SK-N-SH (cell line): Measurements from ENCODE around the gene LHFPL5.

ENCODE experiments used
- CTCF ChIP-seq: fragments of 200-600 bp; sonication (generic); IDR thresholded peaks from 2 replicates; pipeline ENCODE4 v1.6.1; 2017; ENCODE audit warnings: antibody characterized with exemption, mild to moderate bottlenecking, moderate library complexity
- EP300 ChIP-seq, 2 experiments: IDR thresholded peaks; 2 replicates each; pipeline versions ENCODE4 v1.4.0 to v1.6.1; 2012; ENCODE audit warnings: borderline replicate concordance in 1 of 2, low read depth in 1 of 2, low read length in 1 of 2
- FOXM1 ChIP-seq: IDR thresholded peaks from 2 replicates; pipeline ENCODE4 v1.4.0; 2012; ENCODE audit warnings: low read depth, mild to moderate bottlenecking
- GATA2 ChIP-seq: sonication (generic); formaldehyde crosslinking; IDR thresholded peaks from 2 replicates; pipeline ENCODE4 v1.5.0; 2020; ENCODE audit warnings: mild to moderate bottlenecking, missing genetic modification reagents
- JUND ChIP-seq: IDR thresholded peaks from 2 replicates; pipeline ENCODE4 v1.4.0; 2012
- MAX ChIP-seq: IDR thresholded peaks from 2 replicates; pipeline ENCODE4 v1.4.0; 2012; ENCODE audit warnings: low read depth
- POLR2AphosphoS5 ChIP-seq: IDR thresholded peaks from 2 replicates; pipeline ENCODE4 v1.6.1; 2012; ENCODE audit warnings: low read depth, low read length
- RAD21 ChIP-seq: IDR thresholded peaks from 2 replicates; pipeline ENCODE4 v1.6.1; 2012; ENCODE audit warnings: mild to moderate bottlenecking, low read length
- RXRA ChIP-seq: IDR thresholded peaks from 2 replicates; pipeline ENCODE4 v1.4.0; 2012; ENCODE audit warnings: low read depth, mild to moderate bottlenecking, borderline replicate concordance
- TAF1 ChIP-seq: IDR thresholded peaks from 2 replicates; pipeline ENCODE4 v1.6.1; 2012; ENCODE audit warnings: low read depth, mild to moderate bottlenecking, low read length, moderate library complexity, borderline replicate concordance
- TF ChIP-seq, protein P1 (sequence below): IDR thresholded peaks from 2 replicates; pipeline ENCODE4 v1.6.1; 2012; ENCODE audit warnings: mild to moderate bottlenecking, low read depth, low read length, moderate library complexity
- TF ChIP-seq, protein P2 (sequence below): fragments of 150-350 bp; IDR thresholded peaks from 2 replicates; pipeline ENCODE4 v1.6.1; 2017; ENCODE audit warnings: antibody characterized with exemption, low read length, low read depth, borderline replicate concordance

GRCh38 chr6:35801148-35801547, 4.0 kb upstream of the LHFPL5 start:
- TF ChIP-seq POLR2AphosphoS5 = no peak
- no peak for TF ChIP-seq GATA2
- TF ChIP-seq, protein P1, sequence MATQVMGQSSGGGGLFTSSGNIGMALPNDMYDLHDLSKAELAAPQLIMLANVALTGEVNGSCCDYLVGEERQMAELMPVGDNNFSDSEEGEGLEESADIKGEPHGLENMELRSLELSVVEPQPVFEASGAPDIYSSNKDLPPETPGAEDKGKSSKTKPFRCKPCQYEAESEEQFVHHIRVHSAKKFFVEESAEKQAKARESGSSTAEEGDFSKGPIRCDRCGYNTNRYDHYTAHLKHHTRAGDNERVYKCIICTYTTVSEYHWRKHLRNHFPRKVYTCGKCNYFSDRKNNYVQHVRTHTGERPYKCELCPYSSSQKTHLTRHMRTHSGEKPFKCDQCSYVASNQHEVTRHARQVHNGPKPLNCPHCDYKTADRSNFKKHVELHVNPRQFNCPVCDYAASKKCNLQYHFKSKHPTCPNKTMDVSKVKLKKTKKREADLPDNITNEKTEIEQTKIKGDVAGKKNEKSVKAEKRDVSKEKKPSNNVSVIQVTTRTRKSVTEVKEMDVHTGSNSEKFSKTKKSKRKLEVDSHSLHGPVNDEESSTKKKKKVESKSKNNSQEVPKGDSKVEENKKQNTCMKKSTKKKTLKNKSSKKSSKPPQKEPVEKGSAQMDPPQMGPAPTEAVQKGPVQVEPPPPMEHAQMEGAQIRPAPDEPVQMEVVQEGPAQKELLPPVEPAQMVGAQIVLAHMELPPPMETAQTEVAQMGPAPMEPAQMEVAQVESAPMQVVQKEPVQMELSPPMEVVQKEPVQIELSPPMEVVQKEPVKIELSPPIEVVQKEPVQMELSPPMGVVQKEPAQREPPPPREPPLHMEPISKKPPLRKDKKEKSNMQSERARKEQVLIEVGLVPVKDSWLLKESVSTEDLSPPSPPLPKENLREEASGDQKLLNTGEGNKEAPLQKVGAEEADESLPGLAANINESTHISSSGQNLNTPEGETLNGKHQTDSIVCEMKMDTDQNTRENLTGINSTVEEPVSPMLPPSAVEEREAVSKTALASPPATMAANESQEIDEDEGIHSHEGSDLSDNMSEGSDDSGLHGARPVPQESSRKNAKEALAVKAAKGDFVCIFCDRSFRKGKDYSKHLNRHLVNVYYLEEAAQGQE = no peak
- TF ChIP-seq CTCF = no peak
- no peak for TF ChIP-seq RXRA
- TF ChIP-seq FOXM1 = no peak
- no peak for TF ChIP-seq JUND
- no peak for TF ChIP-seq EP300 (IDR thresholded peaks at IDR 0.05; ENCODE audit: borderline replicate concordance in 1 of 2, low read depth in 1 of 2, low read length in 1 of 2)
- TF ChIP-seq TAF1 = no peak
- TF ChIP-seq RAD21 = no peak
- TF ChIP-seq MAX = no peak
- TF ChIP-seq, protein P2, sequence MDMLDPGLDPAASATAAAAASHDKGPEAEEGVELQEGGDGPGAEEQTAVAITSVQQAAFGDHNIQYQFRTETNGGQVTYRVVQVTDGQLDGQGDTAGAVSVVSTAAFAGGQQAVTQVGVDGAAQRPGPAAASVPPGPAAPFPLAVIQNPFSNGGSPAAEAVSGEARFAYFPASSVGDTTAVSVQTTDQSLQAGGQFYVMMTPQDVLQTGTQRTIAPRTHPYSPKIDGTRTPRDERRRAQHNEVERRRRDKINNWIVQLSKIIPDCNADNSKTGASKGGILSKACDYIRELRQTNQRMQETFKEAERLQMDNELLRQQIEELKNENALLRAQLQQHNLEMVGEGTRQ = no peak
